ENCODE data around the gene UBE2Q1. TPM values are rescaled to one million over a fixed set of nuclear protein-coding genes. Genes with fewer than 3 reads are reported as not detected.

Gene UBE2Q1
- total and polyA plus RNA-seq, 10 donors, result 25.8 to 119 (median 67.8) TPM

GRCh38 chr1:154553056-154554030 is 5.1 kb downstream of the UBE2Q1 start:
- no peak for DNase-seq
- H3K4me3 ChIP-seq, result no peak overlapping the region
- H3K27ac ChIP-seq, result no peak overlapping the region
- peaks cover 28 to 84% (median 76%) of the 10 kb centered on the region in 6 donors for H3K36me3 ChIP-seq
- no peaks in the 10 kb centered on the region for H3K27me3 ChIP-seq (replicated peaks in 1 of 7)
- 70 to 86% (median 80%) methylated on average over 12 of the region's 12 CpGs for WGBS, 5 donors
- H3K9me3 ChIP-seq, result no peaks in the 10 kb centered on the region
- TF ChIP-seq POLR2A (IDR thresholded peaks at IDR 0.05) (no peak), CTCF (IDR thresholded peaks at IDR 0.05 in 8 of 11, conservative IDR thresholded peaks at IDR 0.05 in 3 of 11) (no peak)
- peaks cover 16 to 81% (median 31%) of the 10 kb centered on the region in 6 donors for H3K4me1 ChIP-seq
- intact Hi-C loops (cut with DNase I; ENCODE audit: low total_unique reads), result no loop called here

DNA sequence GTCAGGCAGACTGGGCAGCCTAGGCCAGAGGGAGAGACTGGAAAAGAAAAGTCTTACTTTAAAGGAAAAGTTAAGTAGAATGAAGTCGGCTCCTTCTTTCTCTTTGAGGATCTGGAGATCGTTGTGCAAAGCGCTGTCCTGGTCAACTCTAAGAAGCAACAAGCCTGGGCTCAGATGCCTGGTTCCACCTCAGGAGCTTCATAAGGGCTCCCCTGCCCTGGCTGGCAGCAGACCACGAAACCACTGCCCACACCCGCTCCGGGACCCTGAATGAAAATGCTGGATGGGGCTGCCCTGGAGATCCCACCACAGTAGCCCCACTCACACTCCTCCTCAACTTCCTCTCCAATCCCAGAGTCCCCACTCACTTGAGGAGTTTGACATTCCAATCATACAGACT is 6.4 kb downstream of the UBE2Q1 start:
- Histone ChIP-seq H3K4me1 (peaks cover 14 to 81% (median 25%) of the 10 kb centered on the region in 6 donors), H3K36me3 (peaks cover 28 to 88% (median 77%) of the 10 kb centered on the region in 6 donors), H3K27me3 (replicated peaks in 1 of 7) (no peaks in the 10 kb centered on the region), H3K9me3 (no peaks in the 10 kb centered on the region), H3K27ac (no peak overlapping the region), H3K4me3 (no peak overlapping the region)
- TF ChIP-seq POLR2A (IDR thresholded peaks at IDR 0.05), result no peak
- no peak for TF ChIP-seq POLR2AphosphoS5 (IDR thresholded peaks at IDR 0.05)
- no peak for TF ChIP-seq CTCF (IDR thresholded peaks at IDR 0.05 in 8 of 11, conservative IDR thresholded peaks at IDR 0.05 in 3 of 11)
- no peak for DNase-seq
- intact Hi-C loops (cut with DNase I; ENCODE audit: low total_unique reads), result no loop called here
- WGBS, 5 donors, result 82 to 92% (median 86%) methylated on average over 6 of the region's 6 CpGs

DNA sequence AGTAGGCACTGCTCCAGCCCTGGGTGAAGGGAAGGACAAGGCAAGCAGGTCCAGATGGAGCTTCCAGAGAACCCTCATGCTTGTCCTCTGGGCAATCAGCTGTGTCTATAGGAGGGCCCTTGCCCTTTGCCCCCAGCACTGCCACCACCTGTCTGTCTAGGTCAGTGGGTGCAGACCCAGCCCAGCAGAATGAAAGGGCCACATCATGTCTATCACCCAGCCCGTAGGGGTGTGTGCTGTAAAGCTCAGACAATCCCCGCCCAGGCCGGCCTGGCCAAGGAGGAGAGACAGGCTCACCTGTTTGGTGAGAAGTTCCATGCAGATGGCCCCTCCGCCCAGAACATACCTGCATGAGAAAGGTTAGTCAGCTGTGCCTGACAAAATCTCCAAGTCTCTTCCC is 7.0 kb downstream of the UBE2Q1 start:
- no peak overlapping the region for H3K4me3 ChIP-seq
- H3K9me3 ChIP-seq, result no peaks in the 10 kb centered on the region
- peaks cover 28 to 85% (median 77%) of the 10 kb centered on the region in 6 donors for H3K36me3 ChIP-seq
- WGBS, 5 donors, result 96 to 100% (median 98%) methylated on average over 1 to 4 of the region's 4 CpGs
- no peak for DNase-seq
- TF ChIP-seq POLR2A (IDR thresholded peaks at IDR 0.05), result no peak
- no peak for TF ChIP-seq POLR2AphosphoS5 (IDR thresholded peaks at IDR 0.05)
- TF ChIP-seq CTCF (IDR thresholded peaks at IDR 0.05 in 8 of 11, conservative IDR thresholded peaks at IDR 0.05 in 3 of 11), result no peak
- no peaks in the 10 kb centered on the region for H3K27me3 ChIP-seq (replicated peaks in 1 of 7)
- peaks cover 9 to 75% (median 21%) of the 10 kb centered on the region in 6 donors for H3K4me1 ChIP-seq
- intact Hi-C loops (cut with DNase I; ENCODE audit: low total_unique reads), result no loop called here
- H3K27ac ChIP-seq, result no peak overlapping the region

GRCh38 chr1:154550657-154551056 is 7.8 kb downstream of the UBE2Q1 start:
- Histone ChIP-seq H3K4me1 (peaks cover 5 to 67% (median 12%) of the 10 kb centered on the region in 6 donors), H3K36me3 (peaks cover 28 to 77% (median 73%) of the 10 kb centered on the region in 6 donors), H3K9me3 (no peaks in the 10 kb centered on the region), H3K4me3 (no peak overlapping the region), H3K27me3 (replicated peaks in 1 of 7) (no peaks in the 10 kb centered on the region), H3K27ac (no peak overlapping the region)
- intact Hi-C loops (cut with DNase I; ENCODE audit: low total_unique reads), result no loop called here
- no peak for TF ChIP-seq POLR2A (IDR thresholded peaks at IDR 0.05)
- no peak for TF ChIP-seq POLR2AphosphoS5 (IDR thresholded peaks at IDR 0.05)
- TF ChIP-seq CTCF (IDR thresholded peaks at IDR 0.05 in 8 of 11, conservative IDR thresholded peaks at IDR 0.05 in 3 of 11), result no peak
- 69 to 86% (median 74%) methylated on average over 6 of the region's 6 CpGs for WGBS, 5 donors
- DNase-seq, result no peak
